Central memory CD8-positive, alpha-beta T cell (primary cell): ENCODE measurements around the gene NR1I3.
"Not testable (repeated sequence)": the region's sequence is repeated elsewhere in the genome, so short reads cannot be mapped to it uniquely, and the experiment has no call there.

Experiments
- ATAC-seq: fragments of 150-1000 bp; cut with Tn5 transposase; replicated peaks from 2 replicates; pipeline ENCODE4 v1.10.0; 2022; ENCODE audit warnings: mild to moderate bottlenecking, moderate FRiP score, moderate number of reproducible peaks; ENCODE audit not compliant: poor library complexity, severe bottlenecking; ENCODE audit errors: extremely low read depth
- DNase-seq, 2 donors: peaks; one replicate each; pipeline ENCODE4 v3.0.0; 2021; ENCODE audit warnings: low spot score in 2 of 2
- H3K27ac Mint-ChIP-seq: one replicate; pipeline ENCODE4 v1.8.0; 2022; ENCODE audit warnings: low read depth, mild to moderate bottlenecking, moderate library complexity, mixed read lengths
- H3K27me3 Mint-ChIP-seq: one replicate; pipeline ENCODE4 v1.8.0; 2022; ENCODE audit warnings: mixed read lengths
- H3K36me3 Mint-ChIP-seq: one replicate; pipeline ENCODE4 v1.8.0; 2022; ENCODE audit warnings: mild to moderate bottlenecking, moderate library complexity, mixed read lengths; ENCODE audit not compliant: insufficient read depth
- H3K4me1 Mint-ChIP-seq: one replicate; pipeline ENCODE4 v1.8.0; 2022; ENCODE audit warnings: mixed read lengths
- H3K4me3 Mint-ChIP-seq: one replicate; pipeline ENCODE4 v1.8.0; 2022; ENCODE audit warnings: mild to moderate bottlenecking, moderate library complexity, mixed read lengths
- H3K9me3 Mint-ChIP-seq: one replicate; pipeline ENCODE4 v1.8.0; 2022; ENCODE audit warnings: mixed read lengths

The NR1I3 gene

GRCh38 chr1:161260376-161261260 is 22.6 kb upstream of the NR1I3 start:
- H3K27me3 Mint-ChIP-seq: peaks cover 75% of the 10 kb centered on the region
- no peak overlapping the region for H3K27ac Mint-ChIP-seq
- no peak overlapping the region for H3K4me3 Mint-ChIP-seq
- no peak for ATAC-seq
- peaks cover 16% of the 10 kb centered on the region for H3K9me3 Mint-ChIP-seq
- no peak for DNase-seq
- peaks cover 21% of the 10 kb centered on the region for H3K4me1 Mint-ChIP-seq
- peaks cover under 1% of the 10 kb centered on the region for H3K36me3 Mint-ChIP-seq

DNA sequence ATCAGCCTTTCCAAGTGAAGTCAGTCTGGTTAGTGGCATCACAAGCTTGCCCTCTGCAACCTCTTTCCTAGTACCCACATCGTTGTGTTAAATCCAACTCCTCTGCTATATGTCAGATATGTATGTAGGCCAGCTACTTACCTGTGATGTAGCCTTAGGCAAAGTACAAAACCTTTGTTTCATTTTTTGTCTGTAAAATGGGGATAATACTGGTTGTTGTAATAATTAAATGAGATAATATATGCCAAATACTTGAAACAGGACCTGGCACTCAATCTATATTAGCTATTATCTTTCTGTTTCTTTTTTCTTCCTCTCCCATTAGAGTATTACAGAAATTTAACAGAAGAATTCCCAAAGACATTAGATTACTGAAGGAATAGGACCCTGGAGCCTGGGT is 21.8 kb upstream of the NR1I3 start:
- no peak overlapping the region for H3K27ac Mint-ChIP-seq
- peak overlapping the region; percentile 72 for H3K4me3 Mint-ChIP-seq
- H3K27me3 Mint-ChIP-seq: peaks cover 70% of the 10 kb centered on the region
- H3K9me3 Mint-ChIP-seq: peaks cover 16% of the 10 kb centered on the region
- H3K4me1 Mint-ChIP-seq: peaks cover 21% of the 10 kb centered on the region
- ATAC-seq: no peak
- peaks cover 2% of the 10 kb centered on the region for H3K36me3 Mint-ChIP-seq
- no peak for DNase-seq

DNA sequence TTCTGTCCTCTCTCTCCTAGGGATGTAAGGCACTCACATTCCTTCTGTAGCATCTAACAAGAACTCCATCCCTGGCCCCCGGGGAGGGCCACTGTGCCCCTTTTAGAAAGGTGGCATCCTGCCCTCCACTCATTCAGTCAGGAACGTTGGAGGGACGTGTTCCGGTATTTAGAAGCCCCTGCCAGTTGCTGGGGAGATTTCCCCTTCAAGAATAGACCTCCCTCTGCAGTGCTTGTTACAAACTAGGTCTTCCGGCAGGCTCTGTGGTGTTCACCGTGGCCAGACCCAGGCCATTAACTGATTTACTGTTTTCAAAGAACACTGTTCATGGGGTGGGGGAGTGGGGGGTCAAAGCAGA is 21.3 kb upstream of the NR1I3 start:
- Mint-ChIP-seq H3K4me3 (peak overlapping the region; percentile 72), H3K4me1 (peaks cover 21% of the 10 kb centered on the region), H3K27ac (no peak overlapping the region), H3K9me3 (peaks cover 16% of the 10 kb centered on the region), H3K36me3 (peaks cover 2% of the 10 kb centered on the region), H3K27me3 (peaks cover 66% of the 10 kb centered on the region)
- no peak for ATAC-seq
- DNase-seq: no peak

DNA sequence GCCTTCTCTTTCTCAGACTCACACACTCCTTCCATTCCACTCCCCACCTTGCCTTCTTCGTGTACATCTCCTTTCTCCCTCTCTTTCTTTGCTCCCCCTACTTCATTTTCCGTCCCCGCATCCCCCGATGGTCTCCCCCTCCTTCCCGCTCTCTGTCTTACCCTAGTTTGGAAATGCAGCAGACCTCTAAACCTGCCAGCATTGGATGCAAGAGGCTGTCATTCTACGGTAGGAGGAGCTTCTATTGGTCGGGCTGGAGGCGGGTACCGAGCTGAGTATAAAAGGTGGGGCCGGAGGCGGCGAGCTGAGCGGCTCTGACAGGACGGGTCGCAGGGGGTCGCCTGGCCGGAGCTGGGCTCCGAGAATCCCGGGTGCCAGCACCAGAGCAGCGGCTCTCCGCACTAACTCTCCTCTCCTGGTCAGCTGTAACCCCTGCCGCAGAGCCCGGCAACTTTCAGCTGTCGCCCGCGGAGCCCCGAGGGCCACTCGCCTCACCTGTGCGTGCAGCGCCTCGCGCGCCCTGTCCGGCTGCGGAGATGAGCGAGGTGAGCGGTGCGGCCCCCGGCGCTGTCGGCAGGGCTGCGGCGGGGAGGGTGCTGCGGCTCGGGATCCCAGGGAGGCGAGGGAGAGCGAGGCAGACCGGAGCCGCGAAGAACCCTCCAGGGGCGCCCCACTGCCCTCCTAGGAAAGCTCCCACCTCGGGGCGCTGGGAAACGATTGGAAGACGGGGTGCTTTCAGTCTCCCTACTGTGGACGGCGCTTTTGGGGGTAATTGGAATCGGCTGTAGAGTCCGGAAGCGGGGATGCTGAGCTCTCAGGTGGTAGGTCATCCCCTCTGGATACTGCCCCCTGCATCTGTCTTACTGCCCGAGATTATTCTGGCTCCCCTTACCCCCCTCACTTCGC is 20.7 kb upstream of the NR1I3 start, which contains the start of gene PCP4L1:
Gene PCP4L1, plus strand, starts transcription at position 307 of the 906 bp plus-strand sequence. Its CDS starts 230 bp downstream, at position 537.
- Mint-ChIP-seq H3K27ac (no peak within 1 kb of the TSS), H3K27me3 (peaks cover 65% of the 10 kb centered on the region), H3K4me3 (peak within 1 kb of the TSS; percentile 72), H3K4me1 (peaks cover 21% of the 10 kb centered on the region), H3K36me3 (peaks cover 2% of the 10 kb centered on the region), H3K9me3 (peaks cover 16% of the 10 kb centered on the region)
- DNase-seq: no peak
- ATAC-seq: peak; percentile 52

- Mint-ChIP-seq H3K27me3 (peaks cover 61% of the 10 kb centered on the region), H3K9me3 (peaks cover 16% of the 10 kb centered on the region)
Measured at GRCh38 chr1:161257109-161257508, 19.1 kb upstream of the NR1I3 start.

GRCh38 chr1:161255955-161256520 is 18.0 kb upstream of the NR1I3 start:
- H3K27me3 Mint-ChIP-seq: peaks cover 61% of the 10 kb centered on the region
- H3K4me1 Mint-ChIP-seq: peaks cover 21% of the 10 kb centered on the region
- not testable (repeated sequence) for ATAC-seq, DNase-seq, H3K27ac Mint-ChIP-seq, H3K4me3 Mint-ChIP-seq, H3K36me3 Mint-ChIP-seq
- peaks cover 16% of the 10 kb centered on the region for H3K9me3 Mint-ChIP-seq

More at GRCh38 chr1:161257109-161257508, 19.1 kb upstream of the NR1I3 start:
- not testable (repeated sequence) for ATAC-seq, H3K36me3 Mint-ChIP-seq, H3K27ac Mint-ChIP-seq, H3K4me3 Mint-ChIP-seq, DNase-seq
- H3K4me1 Mint-ChIP-seq: peaks cover 21% of the 10 kb centered on the region

- ATAC-seq, H3K27ac Mint-ChIP-seq, H3K4me3 Mint-ChIP-seq, DNase-seq, H3K36me3 Mint-ChIP-seq: not testable (repeated sequence)
- peaks cover 58% of the 10 kb centered on the region for H3K27me3 Mint-ChIP-seq
- H3K4me1 Mint-ChIP-seq: peaks cover 17% of the 10 kb centered on the region
- peaks cover 16% of the 10 kb centered on the region for H3K9me3 Mint-ChIP-seq
Measured at GRCh38 chr1:161255302-161255701, 17.3 kb upstream of the NR1I3 start.

DNA sequence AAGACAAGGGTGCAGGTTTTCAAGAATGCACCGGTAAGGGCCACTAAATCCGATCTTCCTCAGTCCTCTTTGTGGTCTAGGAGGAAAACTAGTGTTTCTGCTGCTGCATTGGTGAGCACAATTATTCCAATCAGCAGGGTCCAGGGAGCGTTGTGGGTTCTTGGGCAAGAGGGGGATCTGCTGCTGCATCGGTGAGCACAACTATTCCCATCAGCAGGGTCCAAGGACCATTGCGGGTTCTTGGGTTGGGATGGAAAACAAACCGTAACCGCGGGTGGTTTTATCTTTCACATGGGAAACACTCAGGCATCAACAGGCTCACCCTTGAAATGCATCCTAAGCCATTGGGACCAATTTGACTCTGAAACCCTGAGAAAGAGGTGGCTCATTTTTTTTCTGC is 13.6 kb upstream of the NR1I3 start:
- DNase-seq (no peak), ATAC-seq (no peak)
- no peak overlapping the region for H3K4me3 Mint-ChIP-seq
- no peaks in the 10 kb centered on the region for H3K9me3 Mint-ChIP-seq
- no peaks in the 10 kb centered on the region for H3K4me1 Mint-ChIP-seq
- peaks cover 21% of the 10 kb centered on the region for H3K27me3 Mint-ChIP-seq
- H3K27ac Mint-ChIP-seq: no peak overlapping the region
- H3K36me3 Mint-ChIP-seq: peaks cover 5% of the 10 kb centered on the region

DNA sequence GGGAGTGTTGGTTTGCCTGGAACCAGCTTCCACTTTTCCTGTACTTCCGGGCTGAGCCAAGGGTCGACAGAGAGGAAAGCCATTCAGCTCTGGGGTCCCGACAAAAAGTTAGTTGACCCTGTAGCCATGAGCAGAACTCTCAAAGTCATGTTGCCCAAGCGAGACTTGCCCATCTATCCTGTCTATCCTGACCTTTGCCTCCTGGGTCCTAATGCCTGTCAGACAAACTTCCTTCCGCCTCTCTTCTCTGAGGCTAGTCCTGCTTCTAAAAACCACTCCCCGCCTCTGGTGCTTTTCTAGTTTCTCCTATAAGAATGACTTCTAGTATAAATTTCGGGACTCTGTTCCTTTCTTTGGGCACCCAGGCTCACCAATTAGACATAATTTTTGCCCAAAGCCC is 12.8 kb upstream of the NR1I3 start:
- H3K36me3 Mint-ChIP-seq: peaks cover 5% of the 10 kb centered on the region
- peaks cover 19% of the 10 kb centered on the region for H3K27me3 Mint-ChIP-seq
- DNase-seq (no peak), ATAC-seq (no peak)
- H3K9me3 Mint-ChIP-seq: no peaks in the 10 kb centered on the region
- no peaks in the 10 kb centered on the region for H3K4me1 Mint-ChIP-seq
- no peak overlapping the region for H3K4me3 Mint-ChIP-seq
- H3K27ac Mint-ChIP-seq: no peak overlapping the region

DNA sequence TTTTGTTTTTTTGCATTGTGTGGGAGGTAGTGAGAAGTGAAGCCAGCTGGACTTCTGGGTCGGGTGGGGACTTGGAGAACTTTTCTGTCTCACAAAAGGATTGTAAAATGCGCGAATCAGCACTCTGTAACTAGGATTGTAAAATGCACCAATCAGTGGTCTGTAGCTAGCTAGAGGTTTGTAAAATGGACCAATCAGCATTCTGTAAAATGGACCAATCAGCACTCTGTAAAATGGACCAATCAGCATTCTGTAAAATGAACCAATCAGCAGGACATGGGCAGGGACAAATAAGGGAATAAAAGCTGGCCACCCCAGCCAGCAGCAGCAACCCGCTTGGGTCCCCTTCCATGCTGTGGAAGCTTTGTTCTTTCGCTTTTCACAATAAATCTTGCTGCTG is 12.1 kb upstream of the NR1I3 start:
- ATAC-seq, H3K9me3 Mint-ChIP-seq, DNase-seq, H3K27ac Mint-ChIP-seq, H3K4me3 Mint-ChIP-seq, H3K36me3 Mint-ChIP-seq, H3K4me1 Mint-ChIP-seq: not testable (repeated sequence)
- peaks cover 19% of the 10 kb centered on the region for H3K27me3 Mint-ChIP-seq

DNA sequence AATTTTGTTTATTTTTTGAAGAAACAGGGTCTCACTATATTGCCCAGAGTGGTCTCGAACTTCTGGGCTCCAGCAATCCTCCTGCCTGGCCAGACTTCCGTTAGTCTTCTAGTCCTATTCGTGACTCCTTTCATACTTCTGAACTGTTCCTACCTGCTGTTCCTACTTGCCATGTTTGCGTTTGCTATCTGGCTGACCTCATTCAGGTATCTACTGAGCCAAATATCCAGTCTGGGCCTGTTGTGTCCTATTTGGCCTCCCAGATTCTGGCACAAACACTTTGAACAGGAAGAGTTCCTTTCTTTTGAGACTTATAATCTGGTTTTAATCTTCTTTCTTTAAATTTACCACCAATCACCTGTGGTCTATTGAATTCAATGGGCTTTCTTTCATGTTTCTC is 6.9 kb upstream of the NR1I3 start:
- DNase-seq: no peak
- Mint-ChIP-seq H3K4me3 (no peak overlapping the region), H3K27me3 (peaks cover 10% of the 10 kb centered on the region), H3K9me3 (no peaks in the 10 kb centered on the region), H3K36me3 (no peaks in the 10 kb centered on the region), H3K27ac (no peak overlapping the region), H3K4me1 (no peaks in the 10 kb centered on the region)
- ATAC-seq: no peak

DNA sequence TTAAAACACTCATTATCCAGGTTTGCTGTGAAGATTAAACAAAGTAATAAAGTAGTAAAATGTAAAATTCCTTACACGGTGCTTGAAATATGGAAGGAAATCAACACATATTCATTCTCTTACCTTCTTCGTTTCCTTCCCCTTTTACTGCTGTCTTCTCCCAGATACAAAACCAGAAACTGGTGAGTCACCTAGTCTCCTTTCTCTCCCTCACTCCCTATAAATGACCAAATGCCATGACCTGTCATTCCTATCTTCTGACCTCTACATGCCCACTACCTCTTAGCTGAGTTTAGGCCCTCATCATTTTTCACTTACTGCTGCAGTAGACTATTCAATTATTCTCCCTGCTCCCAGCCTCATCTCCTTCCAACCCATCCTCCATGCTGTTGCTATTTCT is 4.3 kb upstream of the NR1I3 start:
- ATAC-seq (no peak), DNase-seq (no peak)
- Mint-ChIP-seq H3K27ac (no peak overlapping the region), H3K4me1 (no peaks in the 10 kb centered on the region), H3K4me3 (no peak overlapping the region), H3K27me3 (peaks cover 24% of the 10 kb centered on the region), H3K9me3 (no peaks in the 10 kb centered on the region), H3K36me3 (no peaks in the 10 kb centered on the region)
